NCI-H128 (cell line): ENCODE results near the gene LUZP2.

Experiments used
- DNase-seq: peaks from one replicate; lab custom pipeline; 2025; ENCODE audit not compliant: unreplicated experiment; lab: John Stamatoyannopoulos, UW

LUZP2 gene

GRCh38 chr11:24628224-24628776 lies 131.4 kb downstream of the LUZP2 start:
- DNase-seq = no peak

- no peak for DNase-seq
These were observed 137.8 kb downstream of the LUZP2 start for GRCh38 chr11:24634606-24635160.

GRCh38 chr11:24635588-24636290 lies 138.9 kb downstream of the LUZP2 start:
- DNase-seq = no peak

GRCh38 chr11:24636291-24636629 lies 139.4 kb downstream of the LUZP2 start:
- no peak for DNase-seq

GRCh38 chr11:24637520-24637919 lies 140.7 kb downstream of the LUZP2 start:
- DNase-seq = no peak

DNA sequence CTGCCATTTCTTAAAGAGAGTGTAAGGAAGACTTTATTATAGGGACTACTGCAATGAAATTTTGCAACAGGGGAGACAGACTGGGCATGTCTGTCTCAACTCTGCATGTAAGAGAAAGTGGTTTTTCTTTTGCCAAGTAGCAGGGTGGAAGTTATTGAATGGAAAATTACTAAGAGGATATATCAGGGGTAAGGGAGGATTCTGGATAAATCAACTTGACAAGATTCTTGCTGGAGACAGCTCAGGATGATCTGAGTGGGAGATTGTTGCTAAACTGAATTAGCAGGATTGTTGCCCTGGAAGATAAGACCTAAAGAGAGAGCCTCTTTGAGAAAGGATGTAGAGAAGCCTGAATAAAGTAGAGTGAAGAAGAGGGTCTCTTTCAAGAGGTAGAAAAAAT lies 145.8 kb downstream of the LUZP2 start:
- DNase-seq = no peak

- DNase-seq = no peak
These were observed 148.7 kb downstream of the LUZP2 start for GRCh38 chr11:24645563-24645962.

DNA sequence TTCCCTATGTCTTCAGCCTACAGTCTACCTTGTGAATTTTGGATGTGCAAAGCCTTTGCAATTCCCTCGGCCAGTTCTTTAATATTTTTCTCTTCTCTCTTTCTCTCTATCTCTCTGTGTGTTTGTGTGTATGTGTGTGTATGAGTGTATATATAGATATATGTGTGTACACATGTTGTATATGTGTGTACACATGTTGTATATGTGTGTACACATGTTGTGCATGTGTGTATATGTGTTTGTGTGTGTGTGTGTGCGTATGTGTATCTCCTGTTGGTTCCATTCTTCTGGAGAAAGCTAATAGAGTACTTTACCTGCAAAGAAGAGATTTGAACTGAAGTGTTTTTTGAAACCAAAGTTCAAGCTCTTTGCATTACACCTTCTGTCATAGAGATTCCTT lies 155.0 kb downstream of the LUZP2 start:
- no peak for DNase-seq

DNA sequence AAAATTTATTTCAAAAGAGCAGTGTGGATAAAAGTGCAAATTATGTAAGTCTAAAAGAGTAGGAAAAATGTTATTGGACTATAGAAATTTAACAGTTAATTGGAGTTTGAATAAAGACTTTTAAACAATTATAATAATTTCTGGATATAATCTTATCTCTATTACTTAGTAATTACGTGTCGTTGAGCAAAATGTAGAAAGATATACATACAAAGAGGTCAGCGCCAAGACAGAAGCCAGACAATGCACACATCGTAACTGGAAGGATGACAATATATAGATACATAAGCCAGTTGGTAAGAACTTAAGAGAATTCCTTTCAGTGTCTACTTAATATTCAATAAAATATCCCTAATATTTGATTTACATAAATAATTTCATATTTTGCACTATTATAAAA lies 157.0 kb downstream of the LUZP2 start:
- no peak for DNase-seq

- DNase-seq = no peak
These were observed 164.5 kb downstream of the LUZP2 start for GRCh38 chr11:24661331-24661730.

GRCh38 chr11:24664399-24664798 lies 167.5 kb downstream of the LUZP2 start:
- DNase-seq = no peak

DNA sequence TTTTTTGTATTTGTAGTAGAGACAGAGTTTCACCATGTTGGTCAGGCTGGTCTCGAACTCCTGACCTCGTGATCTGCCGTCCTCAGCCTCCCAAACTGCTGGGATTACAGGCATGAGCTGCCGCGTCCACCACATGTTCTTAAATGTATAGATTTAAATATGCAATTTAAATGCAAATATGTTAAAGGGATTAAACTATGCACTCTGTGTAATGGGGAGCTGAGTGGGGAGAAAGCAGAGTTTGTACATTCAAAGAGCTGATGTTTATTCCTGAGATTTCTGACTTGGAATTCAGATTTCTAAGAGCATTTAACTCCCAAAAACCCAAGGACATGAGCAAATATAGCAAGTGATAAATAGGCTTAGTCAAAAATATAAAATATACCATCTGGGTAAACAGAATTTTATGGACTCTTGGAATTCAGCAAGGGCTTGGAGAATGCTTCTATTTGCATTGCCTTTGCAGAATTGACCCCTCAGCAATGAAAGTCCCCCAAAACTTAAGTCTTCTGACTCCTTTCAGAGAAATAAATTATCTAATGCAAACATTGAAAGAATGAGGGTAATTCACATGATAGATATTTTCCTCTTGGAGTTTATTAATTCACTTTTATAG lies 170.6 kb downstream of the LUZP2 start:
- no peak for DNase-seq

DNA sequence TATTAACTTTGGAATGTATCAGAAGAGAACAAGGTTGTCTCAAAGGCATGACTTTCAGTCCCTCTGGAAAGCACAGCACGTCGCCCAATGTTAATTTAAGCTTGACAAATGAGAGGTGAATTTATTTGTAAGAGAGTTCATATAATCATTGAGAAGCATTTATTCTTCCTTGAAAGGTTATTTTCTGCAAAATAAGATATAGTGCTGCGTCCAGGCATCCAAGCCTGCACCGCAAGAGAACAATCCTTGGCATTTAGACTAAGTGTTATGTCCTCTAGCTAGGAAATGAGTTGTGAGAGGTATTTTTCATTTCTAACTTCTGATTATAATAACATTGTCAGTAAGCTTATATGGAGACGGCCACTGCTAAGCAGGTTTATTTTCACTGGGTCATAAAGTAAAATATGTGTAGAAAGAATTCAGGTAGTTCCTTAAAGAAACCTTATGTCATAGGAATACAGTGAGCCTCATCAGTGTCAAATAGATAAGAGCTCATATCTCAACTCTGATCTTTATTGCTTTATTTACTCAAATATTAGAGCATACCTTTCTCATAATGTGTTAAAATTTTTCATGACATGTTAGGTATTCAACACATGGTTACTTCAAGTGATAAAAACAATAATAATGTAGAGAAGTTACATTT lies 182.0 kb downstream of the LUZP2 start:
- no peak for DNase-seq

GRCh38 chr11:24679821-24680351 lies 183.0 kb downstream of the LUZP2 start:
- no peak for DNase-seq

DNA sequence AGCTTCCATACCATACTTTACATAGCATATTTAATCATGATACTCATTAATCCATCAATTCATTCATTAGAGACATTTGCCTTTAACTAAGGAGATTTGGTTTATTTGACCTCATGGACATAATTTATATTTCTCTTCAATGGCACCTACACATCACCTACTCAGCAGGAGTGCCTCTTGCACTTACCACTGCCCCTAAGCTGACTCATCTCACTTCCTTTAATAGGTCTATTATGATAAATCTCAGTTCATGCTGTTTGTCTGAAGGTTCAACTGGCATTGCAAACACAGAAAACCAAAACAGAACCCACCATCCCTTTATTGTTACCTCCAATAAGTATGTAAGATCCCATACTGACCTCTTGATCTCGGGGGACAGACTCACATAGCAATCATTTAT lies 186.7 kb downstream of the LUZP2 start:
- no peak for DNase-seq

GRCh38 chr11:24685821-24686220 lies 189.0 kb downstream of the LUZP2 start:
- DNase-seq = no peak

DNA sequence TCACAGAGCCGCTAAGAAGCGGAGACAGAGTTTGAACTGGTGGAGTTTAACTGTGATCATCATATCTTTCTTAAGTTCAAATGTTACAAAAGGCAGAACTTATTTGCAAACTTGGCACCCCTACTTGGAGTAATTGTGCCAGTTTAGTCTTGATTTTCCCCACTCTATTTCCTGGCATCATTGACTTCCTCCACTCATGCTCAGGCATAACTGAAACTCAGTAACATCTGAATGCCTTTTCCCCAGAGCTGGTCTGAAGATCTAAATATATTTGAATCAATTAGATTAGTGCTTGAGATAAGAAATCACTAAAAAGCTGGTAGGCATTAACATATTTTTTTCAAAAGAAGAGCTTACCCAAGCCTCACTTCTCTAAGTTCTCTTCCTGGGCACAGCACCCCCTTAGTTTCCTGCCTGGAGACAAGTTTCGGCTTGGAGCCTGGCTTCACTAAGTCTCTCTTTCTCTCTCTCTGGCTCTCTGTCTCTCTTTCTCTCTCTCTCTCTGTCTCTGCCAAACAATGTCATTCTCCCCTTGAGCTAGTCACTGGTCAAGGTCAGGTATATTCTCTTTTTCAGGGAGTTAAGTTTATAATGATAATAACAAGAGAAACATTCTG lies 190.8 kb downstream of the LUZP2 start:
- no peak for DNase-seq

DNA sequence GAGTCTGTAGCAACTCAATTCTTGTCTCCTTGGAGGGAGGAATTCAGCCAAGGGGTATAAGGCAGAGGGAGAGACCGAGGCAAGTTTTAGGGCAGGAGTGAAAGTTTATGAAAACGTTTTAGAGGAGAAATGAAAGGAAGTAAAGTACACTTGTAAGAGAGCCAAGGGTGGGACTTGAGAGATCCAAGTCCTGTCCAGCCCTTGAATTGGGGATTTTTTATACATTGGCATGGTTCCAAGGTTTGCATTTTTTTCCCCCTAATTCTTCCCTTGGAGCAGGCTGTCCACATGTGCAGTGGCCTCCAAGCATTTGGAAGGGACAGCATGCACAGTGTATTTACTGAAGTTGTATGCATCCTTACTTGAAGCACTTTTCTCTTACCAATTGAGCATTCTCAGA lies 192.1 kb downstream of the LUZP2 start:
- no peak for DNase-seq

- no peak for DNase-seq
These were observed 200.8 kb downstream of the LUZP2 start for GRCh38 chr11:24697522-24698111.

DNA sequence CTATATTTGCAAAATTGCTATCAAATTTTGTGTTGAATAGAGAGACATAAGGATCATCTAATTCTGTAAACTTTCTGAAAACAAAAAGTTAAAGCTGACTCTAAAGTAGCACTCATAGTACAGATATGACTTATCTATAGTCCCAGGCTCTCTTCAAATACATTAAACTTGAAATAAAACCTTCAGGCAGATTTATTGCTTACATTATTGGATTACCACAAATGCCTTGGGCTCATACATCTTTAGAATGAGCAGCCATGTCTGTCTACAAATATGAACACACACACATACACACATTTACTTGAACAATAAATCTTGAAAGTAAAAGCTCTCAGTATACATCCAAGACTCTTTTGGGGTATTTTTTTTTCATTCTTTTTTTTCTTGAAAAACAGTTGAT lies 207.9 kb downstream of the LUZP2 start:
- DNase-seq = no peak

DNA sequence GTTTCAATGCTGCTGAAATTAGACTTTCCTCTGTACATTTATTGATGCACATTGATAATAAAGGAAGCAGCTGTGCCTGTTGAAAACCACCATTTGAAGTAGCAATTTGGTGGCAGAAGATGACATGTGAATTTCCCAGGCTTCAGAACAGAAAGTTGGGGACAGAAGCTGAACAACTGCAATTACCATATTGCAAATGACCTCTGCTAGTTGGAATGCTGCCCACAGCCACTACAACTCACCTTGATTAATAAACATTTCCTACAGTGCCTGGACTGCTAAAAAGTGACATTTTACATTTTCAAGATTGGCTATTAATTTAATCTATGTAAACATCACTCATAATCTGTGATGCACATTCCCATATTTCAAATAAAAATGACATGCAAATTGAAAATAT lies 208.6 kb downstream of the LUZP2 start:
- no peak for DNase-seq
